Fibroblast of skin of back (primary cell): ENCODE data around the gene PTPN5.
"Not testable (repeated sequence)": the region's sequence is repeated elsewhere in the genome, so short reads cannot be mapped to it uniquely, and the experiment has no call there.

Experiments used
- DNase-seq: peaks from one replicate; pipeline ENCODE4 v3.0.0-alpha.2; 2013

The PTPN5 gene

DNA sequence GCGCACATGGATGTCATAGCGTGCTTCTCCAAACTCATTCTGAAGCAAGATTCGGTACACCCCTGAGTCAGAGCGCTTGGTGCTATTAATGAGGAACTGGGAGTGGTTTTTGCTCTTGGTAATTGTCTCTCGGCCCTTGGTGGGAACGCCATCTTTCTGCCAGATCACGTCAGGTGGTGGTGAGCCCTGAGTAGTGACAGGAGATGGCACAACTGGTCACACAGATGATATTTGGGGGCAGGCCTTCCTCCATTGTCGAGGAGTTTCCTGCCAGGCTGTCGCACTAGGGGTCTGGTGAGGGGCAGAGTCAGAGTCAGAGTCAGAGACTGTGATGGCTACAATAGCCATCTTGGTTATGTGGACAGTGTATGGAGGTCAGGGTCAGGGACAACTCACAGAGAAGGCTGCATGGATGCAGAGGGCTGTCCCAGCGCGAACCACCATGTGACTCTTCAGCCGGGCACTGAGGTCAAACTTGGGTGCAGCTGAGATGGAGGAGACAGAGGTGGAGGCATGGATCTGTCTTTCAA is 83.7 kb downstream of the PTPN5 start:
- DNase-seq: no peak

DNA sequence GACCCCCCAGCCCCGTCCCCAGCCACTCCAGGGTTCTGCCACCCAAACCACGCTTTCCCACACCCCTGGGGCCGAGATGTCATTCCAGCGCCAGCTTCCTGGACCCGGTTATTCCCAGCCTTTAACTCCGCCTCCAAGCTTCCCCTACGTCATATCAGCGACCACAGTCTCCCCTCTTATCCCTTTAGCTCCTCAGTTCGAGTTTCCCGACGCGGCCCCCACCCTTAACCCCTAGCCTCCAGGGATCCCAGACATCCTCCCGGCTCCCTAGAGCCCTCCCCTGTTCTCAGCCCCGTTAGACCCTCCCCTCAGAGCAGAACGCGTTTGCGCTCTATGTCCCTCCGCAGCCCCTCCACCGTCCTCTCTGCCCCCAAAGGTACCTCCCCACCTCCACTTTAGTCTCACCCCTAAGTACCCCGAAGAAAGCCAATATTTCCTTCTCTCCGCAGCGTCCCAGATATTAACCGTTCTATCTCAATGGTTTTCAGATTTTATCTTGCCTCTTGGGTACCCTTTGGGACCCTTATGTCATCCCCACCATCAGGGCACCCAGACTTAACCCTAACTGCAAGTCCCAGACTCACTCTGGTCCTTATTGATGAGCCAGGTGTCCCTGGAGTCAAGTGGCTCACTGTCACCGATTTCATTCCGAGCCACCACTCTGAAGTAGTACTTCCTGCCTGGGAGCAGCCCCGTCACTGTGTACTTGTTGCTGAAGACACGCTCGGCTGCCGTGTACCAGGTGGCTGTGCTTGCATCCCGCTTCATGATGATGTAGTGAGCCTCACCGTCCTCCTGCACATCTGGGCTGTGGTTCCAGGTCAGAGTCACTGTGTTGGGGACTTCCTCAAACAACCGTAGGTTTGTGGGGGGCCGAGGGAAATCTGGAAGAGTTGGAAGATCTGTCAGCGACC is 85.0 kb downstream of the PTPN5 start:
- peak; percentile 38 for DNase-seq

DNA sequence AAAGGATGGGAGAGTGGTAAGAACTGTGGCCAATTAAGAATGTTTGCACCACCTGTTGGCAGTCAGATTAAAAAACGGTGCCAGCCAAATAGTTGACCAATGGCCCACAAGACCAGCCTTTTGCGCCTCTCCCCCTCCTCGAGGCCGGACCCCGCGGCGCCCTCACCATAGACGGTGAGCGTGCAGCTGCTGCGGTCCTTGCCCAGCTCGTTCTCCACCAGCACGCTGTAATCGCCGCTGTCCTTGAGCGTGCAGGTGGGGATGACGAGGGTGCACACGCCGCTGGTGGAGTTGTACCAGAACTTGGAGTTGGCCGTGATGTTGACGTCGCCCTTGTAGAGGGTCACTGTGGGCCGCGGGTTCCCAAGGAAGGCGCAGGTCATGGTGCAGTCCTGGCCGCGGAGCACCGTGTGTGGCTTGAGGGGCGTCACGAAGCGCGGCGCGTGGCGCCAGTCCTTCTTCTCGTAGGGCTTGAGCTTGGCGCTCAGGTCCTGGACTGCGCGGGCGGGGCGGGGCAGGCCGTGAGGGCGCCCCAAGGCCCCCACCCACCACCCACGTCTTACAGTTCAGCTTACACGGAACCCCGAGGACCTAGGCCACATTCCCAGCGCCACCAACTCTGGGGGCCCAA is 85.8 kb downstream of the PTPN5 start:
- no peak for DNase-seq

DNA sequence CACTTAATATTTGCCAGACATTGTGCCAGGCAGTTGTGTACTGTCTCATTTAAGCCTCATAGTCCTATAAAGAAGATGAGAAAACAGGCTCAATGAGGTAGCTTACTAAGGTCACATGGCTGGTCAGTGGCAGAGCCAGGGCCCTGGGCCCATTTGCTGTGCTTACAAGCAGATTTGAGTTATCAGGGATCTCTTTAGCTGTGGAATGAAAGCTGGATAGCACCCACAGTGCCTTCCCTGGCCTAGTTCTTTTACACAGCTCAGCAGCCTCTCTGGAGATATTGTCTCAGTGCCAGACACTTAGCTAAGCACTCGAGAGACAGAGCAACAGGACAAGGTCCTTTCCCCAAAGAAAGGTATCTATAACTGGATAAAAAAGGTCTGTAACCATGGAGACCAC is 86.9 kb downstream of the PTPN5 start:
- DNase-seq: no peak

DNA sequence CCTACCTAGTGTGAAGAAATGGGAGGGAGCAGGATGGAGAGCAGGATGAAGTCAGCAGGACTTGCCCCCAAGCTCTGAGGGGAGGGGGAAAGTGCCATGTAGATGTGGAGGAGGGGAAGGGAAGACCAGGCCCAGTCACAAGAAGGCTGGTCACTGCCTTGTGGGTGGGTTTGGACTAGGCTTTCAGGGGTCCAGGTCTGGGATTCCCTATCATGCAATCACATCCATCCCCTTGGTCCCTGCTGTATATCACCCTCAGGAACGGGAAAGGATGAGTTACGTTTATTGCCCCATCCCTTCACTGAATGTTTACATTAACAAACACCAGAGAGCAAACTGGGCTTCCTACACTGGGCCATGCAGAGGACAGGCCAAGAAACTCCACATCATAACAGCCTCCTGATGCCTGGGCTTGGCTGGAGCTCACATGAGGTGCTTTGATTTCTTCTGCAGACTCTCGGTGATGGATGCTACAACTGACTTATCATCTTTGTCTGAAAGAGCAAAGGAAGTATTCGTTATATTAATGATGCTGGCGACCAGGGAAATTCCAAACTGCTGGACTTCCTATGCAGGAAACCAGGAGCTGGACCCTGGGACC is 87.5 kb downstream of the PTPN5 start:
- DNase-seq: no peak

DNA sequence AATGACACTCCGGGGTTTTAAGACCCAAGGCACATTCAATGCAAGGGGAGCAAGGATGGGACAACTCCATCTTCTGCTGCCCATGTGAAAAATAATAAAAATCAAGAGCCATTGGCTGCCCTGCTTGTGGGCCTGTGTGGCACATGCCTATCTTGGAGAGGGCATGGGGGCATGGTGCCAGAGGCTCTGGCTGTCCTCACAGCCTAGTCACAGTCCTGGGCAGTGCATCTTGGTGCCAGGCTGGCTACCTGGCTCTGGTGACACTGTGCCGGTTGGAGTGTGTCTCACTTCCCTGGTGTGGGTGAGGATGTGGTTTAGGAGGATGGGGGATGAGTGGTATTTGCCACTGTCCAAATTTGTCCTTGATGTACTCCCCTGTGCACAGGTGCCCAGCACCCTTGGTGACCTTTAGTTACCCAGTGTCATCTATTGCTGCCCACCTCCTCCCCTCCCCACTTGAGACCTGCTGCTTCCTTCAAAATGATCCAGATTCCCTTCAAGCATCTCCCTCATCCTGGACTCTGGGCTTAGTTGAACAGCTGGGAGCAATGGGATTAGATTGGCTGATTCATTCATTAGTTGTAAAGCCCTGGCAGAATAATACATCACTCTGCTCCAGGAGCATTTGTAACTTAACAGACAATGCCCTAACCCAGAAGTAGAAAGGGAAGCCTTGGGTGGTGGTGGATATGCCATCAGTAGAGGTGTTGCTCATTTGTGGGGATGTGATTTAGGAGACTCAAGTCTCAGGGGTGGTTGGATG is 88.4 kb downstream of the PTPN5 start:
- no peak for DNase-seq

DNA sequence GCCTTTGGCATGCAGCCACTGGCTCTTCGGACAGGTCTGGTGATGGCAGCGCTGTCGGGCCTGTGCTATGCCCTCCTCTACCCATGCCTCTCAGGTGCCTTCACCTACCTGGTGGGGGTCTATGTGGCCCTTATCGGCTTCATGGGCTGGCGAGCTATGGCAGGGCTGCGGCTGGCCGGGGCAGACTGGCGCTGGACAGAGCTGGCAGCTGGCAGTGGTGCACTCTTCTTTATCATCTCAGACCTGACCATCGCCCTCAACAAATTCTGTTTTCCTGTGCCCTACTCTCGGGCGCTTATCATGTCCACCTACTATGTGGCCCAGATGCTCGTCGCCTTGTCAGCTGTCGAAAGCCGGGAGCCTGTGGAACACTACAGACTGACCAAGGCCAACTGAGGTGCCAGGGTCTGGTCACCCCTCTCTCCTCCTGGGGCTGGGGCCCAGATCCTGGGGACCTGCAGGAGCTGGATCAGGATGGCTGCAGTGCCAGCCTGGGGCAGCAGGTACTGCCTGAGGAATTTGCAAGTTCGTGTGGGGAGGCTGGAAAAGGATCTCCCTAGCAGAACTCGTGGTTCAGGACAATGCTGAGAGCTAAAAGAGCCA is 89.9 kb downstream of the PTPN5 start:
- no peak for DNase-seq

DNA sequence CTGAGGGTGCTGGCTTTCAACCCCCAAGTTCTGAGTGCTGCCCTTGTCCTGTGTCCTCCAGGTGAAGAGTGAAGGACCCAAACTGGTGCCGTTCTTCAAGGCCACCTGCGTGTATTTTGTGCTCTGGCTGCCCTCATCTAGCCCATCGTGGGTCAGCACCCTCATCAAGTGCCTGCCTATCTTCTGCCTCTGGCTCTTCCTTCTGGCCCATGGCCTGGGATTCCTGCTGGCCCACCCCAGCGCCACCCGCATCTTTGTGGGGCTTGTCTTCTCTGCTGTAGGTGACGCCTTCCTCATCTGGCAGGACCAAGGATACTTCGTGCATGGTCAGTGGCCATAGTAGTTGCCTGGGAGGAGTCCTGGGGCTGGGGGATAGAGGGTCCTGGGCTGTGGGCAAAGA is 90.7 kb downstream of the PTPN5 start:
- no peak for DNase-seq

DNA sequence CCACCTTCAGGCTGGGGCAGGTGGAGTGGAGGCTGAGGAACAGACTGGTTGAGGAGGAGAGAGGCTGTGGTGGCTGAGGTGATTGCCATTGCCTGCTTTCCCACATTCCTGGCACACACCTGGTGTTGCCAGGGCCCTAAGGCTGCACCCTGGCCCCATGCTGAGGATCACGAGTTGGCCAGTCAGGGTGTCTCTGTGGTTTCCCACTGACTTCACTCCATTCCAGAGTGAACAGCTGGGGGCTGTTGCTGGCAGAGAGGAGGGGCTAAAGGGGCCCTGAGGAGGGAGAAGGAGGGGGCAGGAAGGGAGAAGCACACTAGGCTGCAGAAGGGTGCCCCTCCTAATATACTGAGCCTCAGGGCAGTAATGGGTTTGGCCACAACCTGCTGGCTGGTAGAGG is 91.2 kb downstream of the PTPN5 start:
- DNase-seq: no peak

DNA sequence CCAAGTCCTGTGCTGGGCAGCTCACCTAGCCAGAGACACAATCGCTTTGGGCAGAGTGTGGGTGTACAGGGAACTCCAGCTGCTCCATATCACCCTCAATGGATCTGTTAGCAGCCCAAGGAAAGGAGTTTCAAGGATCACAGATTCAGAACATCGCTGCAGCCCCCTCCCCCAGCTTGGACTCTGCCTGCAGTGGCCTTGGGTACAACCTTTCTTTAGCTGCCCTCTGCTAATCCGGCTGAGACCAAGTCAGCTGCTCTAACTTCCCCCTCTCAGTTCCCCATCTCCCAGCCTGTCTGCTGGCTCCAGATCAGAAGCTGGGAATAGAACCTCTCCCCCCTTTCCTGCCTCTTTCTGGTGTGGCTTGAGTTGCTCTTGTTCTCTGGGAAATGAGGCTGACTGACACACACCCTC is 91.7 kb downstream of the PTPN5 start:
- DNase-seq: no peak

DNA sequence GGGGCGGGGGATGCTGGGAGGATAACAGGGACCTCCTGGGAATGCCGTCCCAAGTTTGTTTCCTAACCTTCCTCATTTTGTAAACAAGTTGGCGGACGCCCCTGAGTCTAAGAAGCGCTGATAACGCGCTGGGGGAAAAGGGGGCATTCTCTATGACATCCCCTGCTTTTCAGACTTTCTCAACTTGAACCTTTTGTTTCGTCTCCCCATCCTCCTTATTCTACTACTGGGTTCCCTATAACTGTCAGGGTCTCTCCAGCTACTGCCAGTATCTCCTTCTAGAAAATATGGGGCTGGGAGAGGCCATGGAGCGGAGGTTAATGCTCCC is 92.4 kb downstream of the PTPN5 start:
- no peak for DNase-seq

DNA sequence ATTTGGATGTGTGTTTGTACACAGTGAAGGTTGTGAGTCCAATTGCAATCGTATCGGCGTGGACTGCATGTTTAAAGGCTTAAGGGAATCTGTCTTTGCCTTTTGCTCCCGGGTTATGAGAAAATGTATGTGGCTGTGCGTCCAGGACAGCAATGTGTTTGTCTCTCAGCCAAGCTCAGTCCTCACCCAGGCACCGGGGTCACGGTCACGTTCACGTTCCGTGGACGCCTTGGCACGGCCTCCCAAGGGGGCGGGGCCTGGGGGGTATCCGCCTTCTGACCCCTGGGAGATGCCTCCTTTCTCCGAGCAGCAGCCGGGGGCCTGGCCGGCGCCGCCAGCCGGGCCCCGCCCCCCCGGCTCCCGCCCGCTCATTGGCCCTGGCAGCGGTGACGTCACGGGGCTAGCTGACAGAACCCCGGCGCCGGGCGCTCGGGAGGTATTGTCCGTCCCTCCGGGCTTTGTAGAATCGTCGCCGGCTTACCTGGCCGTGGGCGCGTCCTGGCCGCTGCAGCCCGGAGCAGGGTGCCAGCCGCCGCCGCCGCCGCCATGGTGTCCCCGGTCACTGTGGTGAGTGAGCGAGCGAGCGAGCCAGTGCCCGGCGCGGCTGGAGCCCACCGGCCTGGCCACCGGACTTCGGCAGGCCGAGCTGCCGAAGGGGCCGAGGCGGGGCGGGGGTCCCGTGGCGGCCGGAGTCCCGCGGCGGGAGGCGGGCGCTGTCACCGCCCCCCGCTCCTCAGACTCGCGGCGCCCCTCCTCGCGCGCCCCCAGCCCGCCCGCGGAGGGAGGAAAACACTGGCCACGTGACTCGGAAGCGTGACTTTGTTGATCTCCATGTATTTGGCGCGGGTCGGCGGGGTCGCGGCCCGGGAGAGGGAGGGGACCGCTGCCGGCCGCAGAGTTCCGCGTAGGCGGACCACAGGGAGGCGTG is 93.0 kb downstream of the PTPN5 start, which contains the start of gene TMEM86A:
TMEM86A (plus strand) TSS at position 439 of the 928 bp plus-strand sequence; CDS start at position 547, 108 bp downstream.
- peak; percentile 84 for DNase-seq

DNA sequence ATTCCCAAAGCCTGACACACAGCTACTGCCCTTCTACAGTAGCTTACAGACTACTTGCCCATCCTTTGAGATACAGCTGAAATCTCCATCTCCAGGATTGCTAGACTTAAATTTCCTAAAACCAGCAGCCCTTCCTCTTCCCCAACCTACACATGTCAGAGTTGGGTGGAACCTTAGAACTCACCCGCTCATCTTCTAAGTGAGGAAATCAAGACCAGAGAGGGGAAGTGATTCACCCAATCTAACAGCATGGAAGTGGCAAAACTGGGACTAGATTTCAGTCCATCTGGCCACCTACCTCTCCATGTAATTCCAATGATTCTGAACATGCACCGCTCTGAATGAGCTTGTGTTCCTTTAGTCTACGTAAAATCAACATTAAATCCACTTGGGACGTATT is 94.0 kb downstream of the PTPN5 start:
- no peak for DNase-seq

DNA sequence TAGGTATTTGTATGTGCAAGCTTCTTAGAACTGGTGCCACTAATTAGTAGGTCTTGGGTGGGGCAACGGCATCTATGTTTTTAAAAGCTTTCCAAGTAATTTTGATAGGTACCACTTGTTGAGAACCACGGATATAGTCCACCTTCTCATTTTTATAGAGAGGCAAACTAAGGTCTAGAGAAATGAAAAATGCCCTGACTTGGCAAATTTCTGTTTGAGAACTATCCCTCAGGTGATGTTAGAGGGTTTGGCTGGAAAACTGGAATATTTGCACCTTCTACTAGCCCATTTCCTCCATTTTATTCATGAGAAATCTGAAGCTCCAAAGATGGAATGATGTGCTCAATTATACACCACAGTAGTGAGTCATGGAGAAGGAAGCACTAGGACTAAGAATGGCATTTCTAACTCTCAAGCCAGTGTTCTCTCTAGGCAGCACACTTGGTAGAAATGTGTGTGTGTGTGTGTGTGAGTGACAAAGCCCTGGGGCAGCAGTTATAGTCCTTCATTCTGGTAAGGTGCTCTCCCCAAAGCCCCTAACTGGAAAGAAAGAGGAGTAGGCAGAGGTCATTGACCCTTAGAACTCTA is 94.9 kb downstream of the PTPN5 start:
- peak; percentile 69 for DNase-seq

DNA sequence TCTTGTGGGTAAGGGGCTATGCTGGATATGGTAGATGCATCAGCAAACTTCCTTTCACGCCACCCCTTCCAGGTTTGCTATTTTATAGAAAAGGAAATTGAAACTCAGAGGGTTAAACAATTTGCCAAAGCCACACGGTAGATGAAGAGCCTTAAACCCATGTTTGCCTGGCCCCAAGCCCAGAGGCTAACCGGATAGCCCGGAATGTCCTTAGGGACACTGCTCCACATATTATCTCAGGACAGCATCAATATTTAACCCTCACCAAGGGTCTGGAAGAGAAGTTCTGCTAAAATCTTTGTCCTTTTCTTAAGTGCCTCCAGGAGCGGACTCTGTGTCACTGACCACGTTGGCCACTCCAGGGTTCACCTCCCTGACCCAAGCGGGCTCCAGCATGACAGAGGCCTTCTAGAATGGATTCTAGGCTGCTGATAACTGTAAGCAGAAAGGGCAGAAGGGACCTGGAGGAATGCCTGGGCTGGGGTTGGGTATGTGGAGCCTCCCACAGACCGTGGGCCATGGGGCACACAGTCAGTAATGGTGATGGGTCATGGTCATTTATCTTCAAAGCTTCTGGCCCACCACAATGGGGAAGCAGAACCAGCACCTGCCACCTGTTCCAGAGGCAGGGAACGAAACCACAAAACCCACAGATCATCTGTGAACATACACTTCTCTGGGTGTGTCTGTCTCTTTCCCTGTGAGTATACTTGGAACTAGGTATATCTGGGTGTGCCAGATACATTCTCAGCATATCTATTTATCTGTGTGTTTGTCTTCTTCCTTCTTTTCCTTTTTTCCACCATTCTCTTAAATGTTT is 98.4 kb downstream of the PTPN5 start:
- no peak for DNase-seq

DNA sequence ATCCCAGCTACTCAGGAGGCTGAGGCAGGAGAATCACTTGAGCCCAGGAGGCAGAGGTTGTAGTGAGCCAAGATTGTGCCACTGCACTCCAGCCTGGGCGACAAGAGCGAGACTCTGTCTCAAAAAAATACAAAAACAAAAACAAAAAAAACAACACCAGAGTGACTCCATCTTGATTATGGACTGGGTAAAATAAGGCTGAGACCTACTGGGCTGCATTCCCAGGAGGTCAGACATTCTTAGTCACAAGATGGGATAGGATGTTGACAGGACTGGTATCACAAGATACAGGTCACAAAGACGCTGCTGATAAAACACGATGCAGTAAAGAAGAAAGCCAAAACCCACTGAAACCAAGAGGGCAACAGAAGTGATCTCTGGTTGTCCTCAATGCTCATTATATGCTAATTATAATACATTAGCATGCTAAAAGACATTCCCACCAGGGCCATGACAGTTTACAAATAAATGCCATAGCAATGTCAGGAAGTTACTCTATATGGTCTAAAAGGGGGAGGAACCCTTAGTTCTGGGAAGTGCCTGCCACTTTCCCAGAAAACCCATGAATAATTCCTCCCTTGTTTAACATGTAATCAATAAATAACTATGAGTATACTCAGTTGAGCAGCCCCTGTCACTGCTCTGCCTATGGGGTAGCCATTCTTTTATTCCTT is 100.0 kb downstream of the PTPN5 start:
- DNase-seq: not testable (repeated sequence)

DNA sequence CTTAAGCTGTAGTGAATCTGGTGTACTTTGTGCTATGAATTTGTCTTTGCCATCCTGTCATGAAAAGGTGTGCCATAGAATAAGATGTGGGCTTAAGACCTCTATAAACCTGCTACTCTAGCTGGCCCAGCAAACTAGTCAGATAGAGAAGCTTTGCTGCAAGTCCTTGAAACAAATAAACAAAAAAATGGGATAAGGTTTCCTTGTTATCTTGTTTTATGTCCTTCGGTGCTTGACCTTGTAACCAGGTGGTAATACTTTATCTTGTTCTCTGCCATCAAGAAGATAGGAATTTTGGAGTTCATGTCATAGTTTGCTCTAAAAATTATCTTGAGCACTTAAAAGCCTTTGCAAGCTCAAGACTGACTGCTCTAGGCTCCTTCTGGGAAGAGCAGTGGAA is 107.3 kb downstream of the PTPN5 start:
- DNase-seq: no peak

DNA sequence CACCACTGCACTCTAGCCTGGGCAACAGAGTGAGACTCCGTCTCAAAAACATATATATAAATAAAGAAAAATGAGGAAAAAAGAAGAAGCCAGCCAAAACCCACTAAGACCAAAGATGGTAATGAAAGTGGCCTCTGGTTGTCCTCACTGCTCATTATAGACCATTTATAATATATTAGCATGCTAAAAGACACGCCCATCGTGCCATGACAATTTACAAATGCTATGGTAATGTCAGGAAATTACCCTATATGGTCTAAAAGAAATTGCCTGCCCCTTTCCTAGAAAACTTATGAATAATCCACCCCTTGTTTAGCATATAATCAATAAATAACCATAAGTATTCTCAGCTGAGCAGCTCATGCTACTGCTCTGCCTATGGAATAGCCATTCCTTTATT is 109.1 kb downstream of the PTPN5 start:
- no peak for DNase-seq

DNA sequence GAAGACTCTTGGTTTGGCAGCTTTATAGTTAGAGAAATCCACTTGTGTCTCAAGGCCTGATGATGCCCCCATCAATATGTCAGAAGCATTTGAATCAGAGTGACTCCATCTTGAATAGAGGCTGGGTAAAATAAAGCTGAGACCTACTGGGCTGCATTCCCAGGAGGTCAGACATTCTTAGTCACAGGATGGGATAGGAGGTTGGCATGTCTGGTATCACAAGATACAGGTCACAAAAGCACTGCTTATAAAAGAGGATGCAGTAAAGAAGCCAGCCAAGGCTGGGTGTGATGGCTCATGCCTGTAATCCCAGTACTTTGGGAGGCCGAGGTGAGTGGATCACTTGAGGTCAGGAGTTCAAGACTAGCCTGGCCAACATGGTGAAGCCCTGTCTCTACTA is 109.6 kb downstream of the PTPN5 start:
- DNase-seq: not testable (repeated sequence)
